Measurements from ENCODE around the gene APOD. TPM values are rescaled to one million over a fixed set of nuclear protein-coding genes. Genes with fewer than 3 reads are reported as not detected.
"Not testable (repeated sequence)": the region's sequence is repeated elsewhere in the genome, so short reads cannot be mapped to it uniquely, and the experiment has no call there.

The APOD gene
- total RNA-seq, 3 donors from 2014 or later, result 651 to 2,224 (median 1,247) TPM

- H3K4me1 ChIP-seq; H3K36me3 ChIP-seq; DNase-seq (ENCODE audit: low spot score in 2 of 2); H3K4me3 ChIP-seq; H3K27ac ChIP-seq; H3K27me3 ChIP-seq; H3K9me3 ChIP-seq; intact Hi-C loops (cut with DNase I; ENCODE audit: low total_unique reads): not testable (repeated sequence)
Observed at GRCh38 chr3:195624171-195624570, 40.4 kb upstream of the APOD start.

- not testable (repeated sequence) for H3K9me3 ChIP-seq
Observed at GRCh38 chr3:195623217-195623965, 39.7 kb upstream of the APOD start.

GRCh38 chr3:195622523-195623170 lies 38.9 kb upstream of the APOD start:
- H3K4me3 ChIP-seq; H3K9me3 ChIP-seq; H3K4me1 ChIP-seq; intact Hi-C loops (cut with DNase I; ENCODE audit: low total_unique reads); H3K27ac ChIP-seq; H3K36me3 ChIP-seq; H3K27me3 ChIP-seq; DNase-seq (ENCODE audit: low spot score in 2 of 2): not testable (repeated sequence)

More at GRCh38 chr3:195623217-195623965, 39.7 kb upstream of the APOD start:
- intact Hi-C loops (cut with DNase I; ENCODE audit: low total_unique reads); H3K27me3 ChIP-seq; H3K4me3 ChIP-seq; DNase-seq (ENCODE audit: low spot score in 2 of 2); H3K4me1 ChIP-seq; H3K36me3 ChIP-seq; H3K27ac ChIP-seq: not testable (repeated sequence)

GRCh38 chr3:195622012-195622411 lies 38.3 kb upstream of the APOD start:
- DNase-seq (ENCODE audit: low spot score in 2 of 2); H3K4me1 ChIP-seq; H3K36me3 ChIP-seq; H3K27ac ChIP-seq; H3K9me3 ChIP-seq; H3K27me3 ChIP-seq; intact Hi-C loops (cut with DNase I; ENCODE audit: low total_unique reads); H3K4me3 ChIP-seq: not testable (repeated sequence)

GRCh38 chr3:195621095-195621494 lies 37.4 kb upstream of the APOD start:
- H3K27me3 ChIP-seq; H3K4me3 ChIP-seq; intact Hi-C loops (cut with DNase I; ENCODE audit: low total_unique reads); H3K36me3 ChIP-seq; H3K9me3 ChIP-seq; H3K4me1 ChIP-seq; DNase-seq (ENCODE audit: low spot score in 2 of 2); H3K27ac ChIP-seq: not testable (repeated sequence)

GRCh38 chr3:195620476-195620875 lies 36.7 kb upstream of the APOD start:
- DNase-seq (ENCODE audit: low spot score in 2 of 2); H3K4me3 ChIP-seq; H3K27ac ChIP-seq; H3K9me3 ChIP-seq; H3K27me3 ChIP-seq; H3K36me3 ChIP-seq; H3K4me1 ChIP-seq; intact Hi-C loops (cut with DNase I; ENCODE audit: low total_unique reads): not testable (repeated sequence)

GRCh38 chr3:195619591-195620369 lies 36.0 kb upstream of the APOD start:
- H3K4me1 ChIP-seq; DNase-seq (ENCODE audit: low spot score in 2 of 2); H3K36me3 ChIP-seq; intact Hi-C loops (cut with DNase I; ENCODE audit: low total_unique reads); H3K27me3 ChIP-seq; H3K9me3 ChIP-seq; H3K27ac ChIP-seq; H3K4me3 ChIP-seq: not testable (repeated sequence)

- H3K9me3 ChIP-seq; H3K36me3 ChIP-seq; H3K4me1 ChIP-seq; DNase-seq (ENCODE audit: low spot score in 2 of 2); H3K4me3 ChIP-seq; H3K27me3 ChIP-seq; H3K27ac ChIP-seq; intact Hi-C loops (cut with DNase I; ENCODE audit: low total_unique reads): not testable (repeated sequence)
Observed at GRCh38 chr3:195617784-195618659, 34.3 kb upstream of the APOD start.

- DNase-seq (ENCODE audit: low spot score in 2 of 2); H3K4me1 ChIP-seq; H3K36me3 ChIP-seq; H3K27ac ChIP-seq; H3K27me3 ChIP-seq; H3K9me3 ChIP-seq; H3K4me3 ChIP-seq; intact Hi-C loops (cut with DNase I; ENCODE audit: low total_unique reads): not testable (repeated sequence)
Observed at GRCh38 chr3:195617134-195617533, 33.4 kb upstream of the APOD start.
